AG09319 (cell line): Measurements from ENCODE around the gene RBM20.
"Not testable (repeated sequence)": the region's sequence is repeated elsewhere in the genome, so short reads cannot be mapped to it uniquely, and the experiment has no call there.

ENCODE experiments used
- DNase-seq: peaks from one replicate; pipeline ENCODE4 v3.0.0-alpha.2; 2010; ENCODE audit warnings: low read depth; ENCODE audit errors: extremely low read depth
- CTCF ChIP-seq: IDR thresholded peaks from 2 replicates; pipeline ENCODE4 v1.5.1; 2011; ENCODE audit warnings: low read depth, mild to moderate bottlenecking, inconsistent platforms, low read length, moderate library complexity

Gene RBM20

GRCh38 chr10:110618230-110618610 is 25.9 kb upstream of the RBM20 start:
- DNase-seq = no peak
- no peak for TF ChIP-seq CTCF

- TF ChIP-seq CTCF = no peak
These were observed 24.4 kb upstream of the RBM20 start for GRCh38 chr10:110619514-110620397.

GRCh38 chr10:110620398-110620719 is 23.8 kb upstream of the RBM20 start:
- no peak for DNase-seq
- no peak for TF ChIP-seq CTCF

More at GRCh38 chr10:110619514-110620397, 24.4 kb upstream of the RBM20 start:
- no peak for DNase-seq

GRCh38 chr10:110623316-110623715 is 20.8 kb upstream of the RBM20 start:
- DNase-seq = not testable (repeated sequence)

GRCh38 chr10:110625356-110625894 is 18.7 kb upstream of the RBM20 start:
- no peak for TF ChIP-seq CTCF
- DNase-seq = no peak

- TF ChIP-seq CTCF = no peak
- DNase-seq = no peak
These were observed 17.9 kb upstream of the RBM20 start for GRCh38 chr10:110625951-110626855.

GRCh38 chr10:110628161-110628560 is 16.0 kb upstream of the RBM20 start:
- no peak for TF ChIP-seq CTCF
- DNase-seq = no peak
